ENCODE data around the gene CAPN10. TPM values are rescaled to one million over a fixed set of nuclear protein-coding genes. Genes with fewer than 3 reads are reported as not detected.

Gene CAPN10
- polyA plus RNA-seq, 1 donor (not counting 4 experiments of a cell fraction or from before 2014, with no cell fraction given) = 7.1 TPM

DNA sequence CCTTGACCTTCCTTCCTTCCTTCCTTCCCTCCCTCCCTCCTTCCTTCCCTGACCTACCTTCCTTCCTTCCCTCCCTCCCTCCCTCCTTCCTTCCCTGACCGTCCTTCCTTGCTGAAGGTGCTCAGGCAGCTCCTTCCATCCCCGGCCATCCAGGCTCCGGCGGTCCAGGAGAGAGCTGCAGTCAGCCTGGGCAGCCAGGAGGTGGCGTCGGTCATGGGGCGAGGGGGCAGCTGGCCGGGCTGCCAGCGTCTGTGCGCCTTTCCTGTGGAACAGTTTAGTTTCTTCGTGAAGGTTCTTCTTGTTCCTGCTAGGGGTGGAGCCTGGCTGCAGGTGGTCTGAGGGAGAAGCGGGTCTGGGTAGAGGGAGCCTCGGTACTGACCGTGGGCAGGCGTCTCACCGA is 54.4 kb downstream of the CAPN10 start:
- no peaks in the 10 kb centered on the region for H3K36me3 ChIP-seq (ENCODE audit: control insufficient read depth in 2 of 2, extremely low read depth in 1 of 2, insufficient read depth in 2 of 2, low read length in 2 of 2)
- dilution Hi-C loops (cut with MboI; ENCODE audit: extremely low pct_ligation_motif_present, low sequenced_read_pairs) = no loop called here
- peaks cover 14% of the 10 kb centered on the region for H3K27me3 ChIP-seq (ENCODE audit: control insufficient read depth, extremely low read depth, insufficient read depth, low read length)
- no peaks in the 10 kb centered on the region for H3K79me2 ChIP-seq (ENCODE audit: control insufficient read depth, insufficient read depth, low read length)
- no peak overlapping the region for H3K27ac ChIP-seq (ENCODE audit: control insufficient read depth, insufficient read depth, low read length)
- no peaks in the 10 kb centered on the region for H3K9me1 ChIP-seq (ENCODE audit: control insufficient read depth, extremely low read depth, insufficient read depth, low read length)
- TF ChIP-seq EZH2 (IDR thresholded peaks at IDR 0.05; ENCODE audit: low read length) = no peak
- TF ChIP-seq, protein P1, sequence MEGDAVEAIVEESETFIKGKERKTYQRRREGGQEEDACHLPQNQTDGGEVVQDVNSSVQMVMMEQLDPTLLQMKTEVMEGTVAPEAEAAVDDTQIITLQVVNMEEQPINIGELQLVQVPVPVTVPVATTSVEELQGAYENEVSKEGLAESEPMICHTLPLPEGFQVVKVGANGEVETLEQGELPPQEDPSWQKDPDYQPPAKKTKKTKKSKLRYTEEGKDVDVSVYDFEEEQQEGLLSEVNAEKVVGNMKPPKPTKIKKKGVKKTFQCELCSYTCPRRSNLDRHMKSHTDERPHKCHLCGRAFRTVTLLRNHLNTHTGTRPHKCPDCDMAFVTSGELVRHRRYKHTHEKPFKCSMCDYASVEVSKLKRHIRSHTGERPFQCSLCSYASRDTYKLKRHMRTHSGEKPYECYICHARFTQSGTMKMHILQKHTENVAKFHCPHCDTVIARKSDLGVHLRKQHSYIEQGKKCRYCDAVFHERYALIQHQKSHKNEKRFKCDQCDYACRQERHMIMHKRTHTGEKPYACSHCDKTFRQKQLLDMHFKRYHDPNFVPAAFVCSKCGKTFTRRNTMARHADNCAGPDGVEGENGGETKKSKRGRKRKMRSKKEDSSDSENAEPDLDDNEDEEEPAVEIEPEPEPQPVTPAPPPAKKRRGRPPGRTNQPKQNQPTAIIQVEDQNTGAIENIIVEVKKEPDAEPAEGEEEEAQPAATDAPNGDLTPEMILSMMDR (optimal IDR thresholded peaks at IDR 0.05 in 1 of 3, IDR thresholded peaks at IDR 0.05 in 1 of 3, conservative IDR thresholded peaks at IDR 0.05 in 1 of 3; ENCODE audit: extremely low read depth in 1 of 3, insufficient read depth in 2 of 3, low read length in 3 of 3) = peak in 2 of 3 experiments; percentile 49 to 57
- H3K4me1 ChIP-seq (ENCODE audit: control insufficient read depth, extremely low read depth, insufficient read depth, low read length) = no peaks in the 10 kb centered on the region
- DNase-seq (ENCODE audit: low read depth, low spot score) (no peak), FAIRE-seq (no peak)
- H3K4me2 ChIP-seq (ENCODE audit: control insufficient read depth, extremely low read depth, insufficient read depth, low read depth, low read length) = no peak overlapping the region
- no peak overlapping the region for H3K9ac ChIP-seq (ENCODE audit: control insufficient read depth, extremely low read depth, insufficient read depth, low read length)
- H3K4me3 ChIP-seq (ENCODE audit: control insufficient read depth in 2 of 3, extremely low read depth in 1 of 3, insufficient read depth in 2 of 3, low read depth in 1 of 3, low read length in 3 of 3) = no peak overlapping the region
- no peak overlapping the region for H2AFZ ChIP-seq (ENCODE audit: control insufficient read depth, low read length)
- H3K9me3 ChIP-seq (ENCODE audit: control insufficient read depth, low read depth, low read length) = no peaks in the 10 kb centered on the region
- no peaks in the 10 kb centered on the region for H4K20me1 ChIP-seq (ENCODE audit: control insufficient read depth, extremely low read depth, insufficient read depth, low read length)

DNA sequence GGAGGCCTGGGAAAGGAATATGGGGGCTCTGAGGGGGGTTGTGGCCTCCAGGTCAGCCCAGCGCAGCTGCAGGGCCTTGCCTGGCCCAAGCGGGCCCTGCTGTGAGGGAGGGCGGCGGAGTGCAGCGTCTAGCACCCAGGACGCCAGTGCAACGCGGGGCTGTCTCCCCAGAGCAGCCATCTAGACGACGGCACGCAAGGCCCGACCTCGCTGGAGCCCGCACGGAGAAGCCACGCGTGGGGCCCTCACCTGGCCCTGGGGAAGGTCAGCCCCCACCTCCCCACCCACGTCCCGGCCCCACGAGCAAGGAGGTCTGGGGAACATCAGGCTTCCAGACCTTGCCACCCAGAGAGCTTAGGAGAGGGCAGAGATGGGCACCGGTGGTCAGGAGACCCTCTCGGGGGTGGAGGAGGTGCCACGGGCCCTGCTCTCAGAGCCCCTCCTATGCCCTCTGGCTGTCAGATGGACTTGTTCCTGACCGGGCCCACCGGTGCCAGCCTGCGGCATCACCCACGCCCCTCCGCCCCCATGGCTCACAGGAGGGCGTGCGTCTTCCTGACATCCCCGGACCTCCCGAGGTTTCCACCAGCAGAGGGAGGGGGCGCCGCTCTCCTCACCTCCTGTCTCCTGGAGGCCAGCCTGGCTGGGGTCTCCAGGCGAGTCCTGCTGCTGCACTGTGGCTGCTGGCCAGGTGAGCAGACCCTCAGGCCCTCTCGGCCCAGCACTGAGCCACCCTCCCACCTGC is 55.7 kb downstream of the CAPN10 start:
- H3K79me2 ChIP-seq (ENCODE audit: control insufficient read depth, insufficient read depth, low read length) = no peaks in the 10 kb centered on the region
- peaks cover 15% of the 10 kb centered on the region for H3K27me3 ChIP-seq (ENCODE audit: control insufficient read depth, extremely low read depth, insufficient read depth, low read length)
- H3K4me2 ChIP-seq (ENCODE audit: control insufficient read depth, extremely low read depth, insufficient read depth, low read depth, low read length) = no peak overlapping the region
- H3K9ac ChIP-seq (ENCODE audit: control insufficient read depth, extremely low read depth, insufficient read depth, low read length) = no peak overlapping the region
- H3K36me3 ChIP-seq (ENCODE audit: control insufficient read depth in 2 of 2, extremely low read depth in 1 of 2, insufficient read depth in 2 of 2, low read length in 2 of 2) = no peaks in the 10 kb centered on the region
- no peak for TF ChIP-seq EZH2 (IDR thresholded peaks at IDR 0.05; ENCODE audit: low read length)
- TF ChIP-seq, protein P1 (optimal IDR thresholded peaks at IDR 0.05 in 1 of 3, IDR thresholded peaks at IDR 0.05 in 1 of 3, conservative IDR thresholded peaks at IDR 0.05 in 1 of 3; ENCODE audit: extremely low read depth in 1 of 3, insufficient read depth in 2 of 3, low read length in 3 of 3) = no peak
- H3K9me1 ChIP-seq (ENCODE audit: control insufficient read depth, extremely low read depth, insufficient read depth, low read length) = no peaks in the 10 kb centered on the region
- no peak overlapping the region for H2AFZ ChIP-seq (ENCODE audit: control insufficient read depth, low read length)
- H3K27ac ChIP-seq (ENCODE audit: control insufficient read depth, insufficient read depth, low read length) = no peak overlapping the region
- FAIRE-seq (no peak), DNase-seq (ENCODE audit: low read depth, low spot score) (no peak)
- no peaks in the 10 kb centered on the region for H3K4me1 ChIP-seq (ENCODE audit: control insufficient read depth, extremely low read depth, insufficient read depth, low read length)
- H3K9me3 ChIP-seq (ENCODE audit: control insufficient read depth, low read depth, low read length) = no peaks in the 10 kb centered on the region
- H3K4me3 ChIP-seq (ENCODE audit: control insufficient read depth in 2 of 3, extremely low read depth in 1 of 3, insufficient read depth in 2 of 3, low read depth in 1 of 3, low read length in 3 of 3) = no peak overlapping the region
- dilution Hi-C loops (cut with MboI; ENCODE audit: extremely low pct_ligation_motif_present, low sequenced_read_pairs) = no loop called here
- H4K20me1 ChIP-seq (ENCODE audit: control insufficient read depth, extremely low read depth, insufficient read depth, low read length) = no peaks in the 10 kb centered on the region

All from keratinocyte (primary cell).